Measurements from ENCODE around the gene LRTM2. TPM values are rescaled to one million over a fixed set of nuclear protein-coding genes. Genes with fewer than 3 reads are reported as not detected.

LRTM2 gene
- total RNA-seq, 3 donors from 2014 or later (not counting 1 experiment from before 2014, with no cell fraction given): not detected

DNA sequence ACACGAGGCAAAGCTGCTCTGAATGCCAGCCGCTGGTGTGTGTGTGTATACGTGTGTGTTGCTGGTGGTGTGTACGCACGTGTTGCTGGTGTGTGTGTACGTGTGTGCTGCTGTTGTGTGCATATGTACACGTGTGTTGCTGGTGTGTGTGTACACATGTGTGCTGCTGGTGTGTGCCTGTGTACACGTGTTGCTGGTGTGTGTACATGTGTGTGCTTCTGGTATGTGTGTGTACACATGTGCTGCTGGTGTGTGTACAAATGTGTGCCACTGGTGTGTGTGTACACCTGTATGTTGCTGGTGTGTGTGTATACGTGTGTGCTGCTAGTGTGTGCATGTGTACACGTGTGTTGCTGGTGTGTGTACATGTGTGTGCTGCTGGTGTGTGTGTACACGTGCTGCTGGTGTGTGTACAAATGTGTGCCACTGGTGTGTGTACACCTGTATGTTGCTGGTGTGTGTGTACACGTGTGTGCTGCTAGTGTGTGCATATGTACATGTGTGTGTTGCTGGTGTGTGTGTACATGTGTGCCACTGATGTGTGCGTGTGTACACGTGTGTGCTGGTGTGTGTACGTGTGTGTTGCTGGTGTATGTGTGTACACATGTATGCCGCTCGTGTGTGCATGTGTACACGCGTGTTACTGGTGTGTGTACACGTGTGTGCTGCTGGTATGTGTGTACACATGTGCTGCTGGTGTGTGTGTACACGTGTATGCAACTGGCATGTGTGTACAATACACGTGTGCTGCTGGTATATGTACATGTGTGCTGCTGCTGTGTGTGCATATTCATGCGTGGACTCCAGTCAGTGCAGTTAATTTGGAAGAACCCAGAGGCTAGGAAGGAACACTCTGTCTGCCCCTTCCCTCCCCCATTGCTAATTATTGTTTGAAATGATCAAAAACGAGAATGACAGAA lies 50.9 kb downstream of the LRTM2 start:
- ATAC-seq (no peak), DNase-seq (no peak)
- no peaks in the 10 kb centered on the region for H3K4me1 ChIP-seq (ENCODE audit: control insufficient read depth, insufficient read depth, low read length)
- peaks cover 21 to 26% of the 10 kb centered on the region in 2 donors for H3K27me3 Mint-ChIP-seq (ENCODE audit: low read depth in 2 of 2)
- H3K4me3 Mint-ChIP-seq: no peak overlapping the region
- no peaks in the 10 kb centered on the region for H3K36me3 ChIP-seq (ENCODE audit: control insufficient read depth, insufficient read depth, low read length)
- no peak overlapping the region for H3K4me3 ChIP-seq (ENCODE audit: low read length)
- peaks cover 0 to 5% of the 10 kb centered on the region in 2 donors for H3K9me3 Mint-ChIP-seq
- no peak overlapping the region for H3K27ac ChIP-seq (ENCODE audit: low read length)
- TF ChIP-seq, protein P1, sequence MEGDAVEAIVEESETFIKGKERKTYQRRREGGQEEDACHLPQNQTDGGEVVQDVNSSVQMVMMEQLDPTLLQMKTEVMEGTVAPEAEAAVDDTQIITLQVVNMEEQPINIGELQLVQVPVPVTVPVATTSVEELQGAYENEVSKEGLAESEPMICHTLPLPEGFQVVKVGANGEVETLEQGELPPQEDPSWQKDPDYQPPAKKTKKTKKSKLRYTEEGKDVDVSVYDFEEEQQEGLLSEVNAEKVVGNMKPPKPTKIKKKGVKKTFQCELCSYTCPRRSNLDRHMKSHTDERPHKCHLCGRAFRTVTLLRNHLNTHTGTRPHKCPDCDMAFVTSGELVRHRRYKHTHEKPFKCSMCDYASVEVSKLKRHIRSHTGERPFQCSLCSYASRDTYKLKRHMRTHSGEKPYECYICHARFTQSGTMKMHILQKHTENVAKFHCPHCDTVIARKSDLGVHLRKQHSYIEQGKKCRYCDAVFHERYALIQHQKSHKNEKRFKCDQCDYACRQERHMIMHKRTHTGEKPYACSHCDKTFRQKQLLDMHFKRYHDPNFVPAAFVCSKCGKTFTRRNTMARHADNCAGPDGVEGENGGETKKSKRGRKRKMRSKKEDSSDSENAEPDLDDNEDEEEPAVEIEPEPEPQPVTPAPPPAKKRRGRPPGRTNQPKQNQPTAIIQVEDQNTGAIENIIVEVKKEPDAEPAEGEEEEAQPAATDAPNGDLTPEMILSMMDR (IDR thresholded peaks at IDR 0.05): no peak
- no peaks in the 10 kb centered on the region for H3K4me1 Mint-ChIP-seq
- peak overlapping the region in 1 of 2 donors; percentile 45 for H3K27ac Mint-ChIP-seq
- 92% methylated on average over 24 of the region's 24 CpGs for WGBS (ENCODE audit: insufficient coverage)
- H3K27me3 ChIP-seq (ENCODE audit: control insufficient read depth, insufficient read depth, low read length): no peaks in the 10 kb centered on the region
- intact Hi-C loops (cut with micrococcal nuclease): no loop called here
- H3K36me3 Mint-ChIP-seq: no peaks in the 10 kb centered on the region
- H3K9me3 ChIP-seq (ENCODE audit: control insufficient read depth, insufficient read depth, low read length): no peaks in the 10 kb centered on the region

DNA sequence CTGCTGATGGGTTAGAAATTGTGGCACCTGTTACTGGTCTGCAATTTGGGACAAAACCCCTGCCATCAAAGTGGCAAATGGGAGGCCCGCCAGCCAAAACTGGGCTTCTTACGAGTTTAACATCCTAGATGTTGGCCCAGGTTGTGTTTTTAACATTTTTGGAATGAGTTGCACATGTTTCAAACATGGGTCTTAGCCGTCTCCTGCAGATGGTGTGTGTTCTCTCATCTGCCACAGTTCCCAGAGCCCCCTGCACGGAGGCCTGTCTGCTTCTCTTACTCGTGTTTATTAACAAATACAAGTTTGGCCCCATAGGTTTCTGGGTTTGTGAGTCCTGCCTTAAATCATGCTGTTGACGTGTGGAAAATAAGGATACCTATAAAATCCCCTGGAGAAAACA lies 51.6 kb downstream of the LRTM2 start:
- Mint-ChIP-seq H3K27ac (no peak overlapping the region), H3K36me3 (no peaks in the 10 kb centered on the region), H3K4me1 (no peaks in the 10 kb centered on the region), H3K9me3 (peaks cover 0 to 5% of the 10 kb centered on the region in 2 donors), H3K4me3 (no peak overlapping the region), H3K27me3 (ENCODE audit: low read depth in 2 of 2) (peaks cover 18 to 24% of the 10 kb centered on the region in 2 donors)
- Histone ChIP-seq H3K4me1 (ENCODE audit: control insufficient read depth, insufficient read depth, low read length) (no peaks in the 10 kb centered on the region), H3K36me3 (ENCODE audit: control insufficient read depth, insufficient read depth, low read length) (no peaks in the 10 kb centered on the region), H3K4me3 (ENCODE audit: low read length) (no peak overlapping the region), H3K9me3 (ENCODE audit: control insufficient read depth, insufficient read depth, low read length) (no peaks in the 10 kb centered on the region), H3K27me3 (ENCODE audit: control insufficient read depth, insufficient read depth, low read length) (no peaks in the 10 kb centered on the region), H3K27ac (ENCODE audit: low read length) (no peak overlapping the region)
- intact Hi-C loops (cut with micrococcal nuclease): no loop called here
- no peak for DNase-seq
- 94% methylated on average over 6 of the region's 6 CpGs for WGBS (ENCODE audit: insufficient coverage)
- TF ChIP-seq, protein P1 (IDR thresholded peaks at IDR 0.05): no peak
- ATAC-seq: no peak

DNA sequence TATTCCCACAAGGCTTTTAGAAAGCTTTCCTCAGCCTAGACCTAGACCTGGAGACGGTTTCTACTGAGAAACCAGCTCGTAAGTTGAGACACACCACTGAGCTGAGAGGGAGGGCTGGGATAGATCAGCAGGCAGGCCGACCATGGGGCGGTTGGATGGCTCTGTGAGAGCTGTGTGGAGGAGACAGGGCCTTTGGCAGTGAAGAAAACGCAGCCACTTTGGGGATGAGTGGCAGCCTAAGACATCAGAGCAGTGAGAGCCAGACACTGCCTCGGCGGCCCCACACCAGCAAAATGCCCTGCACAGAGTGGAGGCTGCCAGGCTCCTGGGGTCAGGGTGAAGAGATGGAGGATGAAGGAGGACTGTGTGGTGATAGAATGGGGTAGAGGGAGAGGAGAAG lies 52.1 kb downstream of the LRTM2 start:
- Histone ChIP-seq H3K4me3 (ENCODE audit: low read length) (no peak overlapping the region), H3K36me3 (ENCODE audit: control insufficient read depth, insufficient read depth, low read length) (no peaks in the 10 kb centered on the region), H3K27me3 (ENCODE audit: control insufficient read depth, insufficient read depth, low read length) (no peaks in the 10 kb centered on the region), H3K27ac (ENCODE audit: low read length) (no peak overlapping the region), H3K4me1 (ENCODE audit: control insufficient read depth, insufficient read depth, low read length) (no peaks in the 10 kb centered on the region), H3K9me3 (ENCODE audit: control insufficient read depth, insufficient read depth, low read length) (no peaks in the 10 kb centered on the region)
- no peak for ATAC-seq
- H3K36me3 Mint-ChIP-seq: no peaks in the 10 kb centered on the region
- H3K4me1 Mint-ChIP-seq: no peaks in the 10 kb centered on the region
- intact Hi-C loops (cut with micrococcal nuclease): no loop called here
- no peak for DNase-seq
- TF ChIP-seq, protein P1 (IDR thresholded peaks at IDR 0.05): no peak
- H3K9me3 Mint-ChIP-seq: peaks cover 0 to 5% of the 10 kb centered on the region in 2 donors
- H3K27ac Mint-ChIP-seq: no peak overlapping the region
- H3K27me3 Mint-ChIP-seq (ENCODE audit: low read depth in 2 of 2): peaks cover 14 to 20% of the 10 kb centered on the region in 2 donors
- H3K4me3 Mint-ChIP-seq: no peak overlapping the region
- 95% methylated on average over 7 of the region's 7 CpGs for WGBS (ENCODE audit: insufficient coverage)
